ENCODE measurements around the gene CCNK. TPM values are rescaled to one million over a fixed set of nuclear protein-coding genes. Genes with fewer than 3 reads are reported as not detected.
A peak's percentile ranks its signal among the peaks of the same experiment; 100 is the strongest.

Gene CCNK
- total RNA-seq, 1 experiment from 2014 or later = 80.1 TPM

- H3K79me2 ChIP-seq (ENCODE audit: insufficient read depth, low read length) = no peaks in the 10 kb centered on the region
- no peak overlapping the region for H3K27ac ChIP-seq (ENCODE audit: insufficient read length, low read depth, low read length)
- H3K79me1 ChIP-seq (ENCODE audit: insufficient read depth, low read depth, low read length, poor library complexity, severe bottlenecking) = no peaks in the 10 kb centered on the region
- no peaks in the 10 kb centered on the region for H3K23me2 ChIP-seq (ENCODE audit: insufficient read length, low read depth, low read length, poor library complexity, severe bottlenecking)
- no peak overlapping the region for H2BK120ac ChIP-seq (ENCODE audit: low read depth, low read length, poor library complexity, severe bottlenecking)
- H3K56ac ChIP-seq (ENCODE audit: insufficient read length, low read depth, low read length) = no peak overlapping the region
- no peak overlapping the region for H4K91ac ChIP-seq (ENCODE audit: insufficient read length, low read depth, low read length)
- no peak overlapping the region for H2BK5ac ChIP-seq (ENCODE audit: insufficient read length, low read length)
- no peak overlapping the region for H3K9ac ChIP-seq (ENCODE audit: extremely low read depth, insufficient read length, low read length)
- H2AFZ ChIP-seq (ENCODE audit: low read length) = no peak overlapping the region
- peaks cover 11% of the 10 kb centered on the region; the same call in 1 of the 2 replicates for H3K4me1 ChIP-seq (ENCODE audit: insufficient read depth, low read length)
- H3K27me3 ChIP-seq (ENCODE audit: insufficient read depth, low read length) = no peaks in the 10 kb centered on the region
- WGBS (ENCODE audit: extremely low coverage, insufficient read length, low lambda C conversion rate) = no CpG with 5 or more reads among the region's 14 CpGs
- no peak overlapping the region for H4K5ac ChIP-seq (ENCODE audit: insufficient read length, low read depth, low read length)
- no peak overlapping the region for H3K4me2 ChIP-seq (ENCODE audit: insufficient read depth, insufficient read length, low read length)
- H3K9me3 ChIP-seq (ENCODE audit: control insufficient read depth, low read depth, low read length) = no peaks in the 10 kb centered on the region
- Mint-ChIP-seq H3K27ac (peak overlapping the region in 1 of 3 experiments; percentile 87; a peak in 2 of 7 replicates), H3K9me3 (no peaks in the 10 kb centered on the region), H3K36me3 (ENCODE audit: insufficient read depth in 1 of 3, low read depth in 3 of 3) (peaks cover 0 to 13% (median 0%) of the 10 kb centered on the region in 3 experiments; a peak in 4 of 7 replicates), H3K27me3 (ENCODE audit: low read depth) (no peaks in the 10 kb centered on the region; the same call in 1 of the 2 replicates), H3K4me3 (peak overlapping the region in 1 of 2 experiments; percentile 24; a peak in 3 of 5 replicates), H3K4me1 (peaks cover 51 to 69% of the 10 kb centered on the region in 2 experiments)
- no peak overlapping the region for H2AK5ac ChIP-seq (ENCODE audit: insufficient read length, low read length)
- no peak for TF ChIP-seq CTCF (conservative IDR thresholded peaks at IDR 0.05)
- H4K20me1 ChIP-seq (ENCODE audit: control insufficient read depth, insufficient read depth, insufficient read length) = peaks cover 3% of the 10 kb centered on the region
- no peak overlapping the region for H2BK12ac ChIP-seq (ENCODE audit: insufficient read length, low read depth, low read length)
- H2BK15ac ChIP-seq (ENCODE audit: low read depth, low read length) = no peak overlapping the region
- H3K18ac ChIP-seq (ENCODE audit: insufficient read length, low read depth, low read length) = no peak overlapping the region
- no peak for DNase-seq
- no peak overlapping the region for H4K8ac ChIP-seq (replicated peaks; ENCODE audit: insufficient read length, low read depth, low read length)
- no peak overlapping the region for H3K23ac ChIP-seq (ENCODE audit: insufficient read length, low read depth, low read length)
- H3K4ac ChIP-seq (ENCODE audit: low read depth, low read length) = no peak overlapping the region
- H3K14ac ChIP-seq (ENCODE audit: insufficient read depth, low read length) = no peak overlapping the region; the same call in 1 of the 2 replicates
- no peak overlapping the region for H2BK20ac ChIP-seq (ENCODE audit: low read depth, low read length, poor library complexity, severe bottlenecking)
- no peak overlapping the region for H3T11ph ChIP-seq (ENCODE audit: low read length)
These were observed 41.9 kb downstream of the CCNK start for GRCh38 chr14:99522934-99523703.
